ENCODE data around the gene CHD9NB.
A peak's percentile ranks its signal among the peaks of the same experiment; 100 is the strongest.
"Not testable (repeated sequence)": the region's sequence is repeated elsewhere in the genome, so short reads cannot be mapped to it uniquely, and the experiment has no call there.

The CHD9NB gene

GRCh38 chr16:53055541-53056391 is 3.1 kb upstream of the CHD9NB start:
- DNase-seq, result peak; percentile 58

GRCh38 chr16:53054670-53055485 is 2.2 kb upstream of the CHD9NB start, which contains the start of gene CHD9:
TSS of gene CHD9 (plus strand) at chr16:53054991. CDS start at chr16:53156090, 101,099 bp downstream.
- peak; percentile 91 for DNase-seq

GRCh38 chr16:53053967-53054669 is 1.4 kb upstream of the CHD9NB start:
- DNase-seq, result peak; percentile 78

GRCh38 chr16:53051255-53051654 is 1.4 kb downstream of the CHD9NB start:
- not testable (repeated sequence) for DNase-seq

GRCh38 chr16:53048139-53048915 is 4.4 kb downstream of the CHD9NB start:
- no peak for DNase-seq

- not testable (repeated sequence) for DNase-seq
Observed at GRCh38 chr16:53047515-53047914, 5.2 kb downstream of the CHD9NB start.

- DNase-seq, result no peak
Observed at GRCh38 chr16:53045341-53046220, 7.1 kb downstream of the CHD9NB start.

- peak; percentile 64 for DNase-seq
Observed at GRCh38 chr16:53043986-53044601, 8.6 kb downstream of the CHD9NB start.

GRCh38 chr16:53043428-53043831 is 9.3 kb downstream of the CHD9NB start:
- DNase-seq, result peak; percentile 73

GRCh38 chr16:53042235-53042701 is 10.4 kb downstream of the CHD9NB start:
- DNase-seq, result no peak

- DNase-seq, result peak; percentile 94
Observed at GRCh38 chr16:53041320-53042051, 11.2 kb downstream of the CHD9NB start.

GRCh38 chr16:53040788-53041187 is 11.9 kb downstream of the CHD9NB start:
- no peak for DNase-seq

GRCh38 chr16:53036711-53037110 is 16.0 kb downstream of the CHD9NB start:
- DNase-seq, result not testable (repeated sequence)

- DNase-seq, result no peak
Observed at GRCh38 chr16:53036066-53036465, 16.6 kb downstream of the CHD9NB start.

GRCh38 chr16:53035176-53035942 is 17.3 kb downstream of the CHD9NB start:
- no peak for DNase-seq

- no peak for DNase-seq
Observed at GRCh38 chr16:53034306-53034705, 18.4 kb downstream of the CHD9NB start.

- no peak for DNase-seq
Observed at GRCh38 chr16:53031323-53031942, 21.3 kb downstream of the CHD9NB start.

GRCh38 chr16:53029971-53030370 is 22.7 kb downstream of the CHD9NB start:
- no peak for DNase-seq

GRCh38 chr16:53024045-53024444 is 28.7 kb downstream of the CHD9NB start:
- no peak for DNase-seq

Data from femur (tissue), 1 donor.